ENCODE results near the gene RAB24. TPM values are rescaled to one million over a fixed set of nuclear protein-coding genes. Genes with fewer than 3 reads are reported as not detected.

The RAB24 gene
- total and polyA plus RNA-seq, 4 donors, result 15.5 to 58.9 (median 39.0) TPM

DNA sequence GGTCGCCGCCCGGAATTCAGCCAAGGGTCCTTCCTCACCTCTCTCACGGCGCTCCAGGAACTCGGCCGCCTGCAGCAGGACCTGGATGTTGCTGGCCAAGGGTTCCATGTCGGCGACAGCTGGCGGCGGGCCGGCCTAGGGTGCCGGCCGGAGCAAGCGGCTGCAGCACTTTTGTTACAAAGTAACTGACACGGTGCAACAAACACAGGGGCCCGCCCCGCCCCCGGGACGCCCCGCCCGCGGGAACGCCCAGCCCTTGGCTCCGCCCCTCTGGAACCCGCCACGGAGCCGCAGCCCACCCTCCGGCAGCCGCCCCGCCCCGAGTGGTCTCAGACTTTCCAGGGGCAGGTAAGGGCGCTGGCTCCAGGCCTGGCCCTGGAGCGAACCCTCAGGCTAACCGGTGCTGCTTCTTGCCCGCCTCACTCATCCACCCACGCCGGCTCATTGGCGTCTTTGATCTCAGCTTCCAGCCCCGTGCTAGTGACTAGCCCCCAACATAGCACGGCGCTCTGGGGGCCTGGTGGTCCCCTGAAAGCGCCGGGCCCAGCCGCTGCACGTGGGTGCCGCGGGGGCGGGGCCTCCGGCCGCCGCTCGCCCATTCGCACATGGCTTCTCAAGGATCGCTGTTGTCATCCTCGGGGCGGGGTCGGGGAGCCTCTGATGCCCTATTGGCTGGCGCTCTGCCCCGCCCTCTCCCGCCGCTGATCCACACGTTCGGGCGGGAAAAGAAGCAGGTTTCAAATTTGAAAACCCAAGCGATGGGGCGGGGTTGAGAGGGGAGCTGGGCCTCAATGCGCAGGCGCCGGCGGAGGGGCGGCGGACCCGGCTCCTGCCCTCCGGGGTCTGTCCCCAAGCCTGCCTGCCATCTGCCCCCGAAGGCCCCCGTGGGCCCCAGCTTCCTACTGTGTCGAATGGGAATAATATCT, 8.5 kb upstream of the RAB24 start, which contains the start of gene MXD3:
Gene MXD3 (minus strand): TSS at position 176 of the 926 bp plus-strand sequence. CDS start 68 bp downstream, at position 108.
- no peaks in the 10 kb centered on the region for H3K27me3 ChIP-seq (ENCODE audit: control insufficient read depth, insufficient read depth, low read length)
- peaks cover 54% of the 10 kb centered on the region for H3K4me1 ChIP-seq (ENCODE audit: control insufficient read depth, insufficient read depth, low read length)
- H3K4me3 ChIP-seq (ENCODE audit: low read depth, low read length), result peak within 1 kb of the TSS; percentile 69
- WGBS (ENCODE audit: insufficient coverage), result under 1% methylated on average over 77 of the region's 78 CpGs
- H3K36me3 ChIP-seq (ENCODE audit: control insufficient read depth, insufficient read depth, low read length), result peaks cover 30% of the 10 kb centered on the region
- DNase-seq (ENCODE audit: low read depth in 4 of 6, low spot score in 6 of 6), result peak; percentile 75 to 98 (median 90)
- peak within 1 kb of the TSS; percentile 25 for H3K27ac ChIP-seq (ENCODE audit: low read depth, low read length)
- no peaks in the 10 kb centered on the region for H3K9me3 ChIP-seq (ENCODE audit: control insufficient read depth, insufficient read depth, low read length)

DNA sequence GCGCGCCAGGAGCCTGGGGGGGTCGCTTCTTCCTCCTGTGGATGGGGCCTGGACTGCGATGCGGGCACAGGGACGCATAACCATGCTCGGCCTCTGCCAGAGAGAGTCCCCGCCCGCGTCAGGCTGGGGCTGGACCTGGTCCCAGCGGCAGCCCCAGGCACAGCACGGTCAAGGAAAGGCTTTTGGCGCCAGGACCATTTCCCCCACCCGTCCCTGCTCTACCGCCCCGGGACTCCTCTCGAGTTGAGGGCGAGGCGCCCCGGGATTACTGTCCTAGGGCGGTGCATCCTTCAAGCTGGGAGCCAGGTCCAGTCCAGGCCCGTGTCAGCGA, 7.8 kb upstream of the RAB24 start:
- Histone ChIP-seq H3K36me3 (ENCODE audit: control insufficient read depth, insufficient read depth, low read length) (peaks cover 36% of the 10 kb centered on the region), H3K4me1 (ENCODE audit: control insufficient read depth, insufficient read depth, low read length) (peaks cover 57% of the 10 kb centered on the region), H3K27ac (ENCODE audit: low read depth, low read length) (peak overlapping the region; percentile 25), H3K4me3 (ENCODE audit: low read depth, low read length) (peak overlapping the region; percentile 69), H3K27me3 (ENCODE audit: control insufficient read depth, insufficient read depth, low read length) (no peaks in the 10 kb centered on the region), H3K9me3 (ENCODE audit: control insufficient read depth, insufficient read depth, low read length) (no peaks in the 10 kb centered on the region)
- DNase-seq (ENCODE audit: low read depth in 4 of 6, low spot score in 6 of 6), result no peak
- WGBS (ENCODE audit: insufficient coverage), result under 1% methylated on average over 23 of the region's 23 CpGs

DNA sequence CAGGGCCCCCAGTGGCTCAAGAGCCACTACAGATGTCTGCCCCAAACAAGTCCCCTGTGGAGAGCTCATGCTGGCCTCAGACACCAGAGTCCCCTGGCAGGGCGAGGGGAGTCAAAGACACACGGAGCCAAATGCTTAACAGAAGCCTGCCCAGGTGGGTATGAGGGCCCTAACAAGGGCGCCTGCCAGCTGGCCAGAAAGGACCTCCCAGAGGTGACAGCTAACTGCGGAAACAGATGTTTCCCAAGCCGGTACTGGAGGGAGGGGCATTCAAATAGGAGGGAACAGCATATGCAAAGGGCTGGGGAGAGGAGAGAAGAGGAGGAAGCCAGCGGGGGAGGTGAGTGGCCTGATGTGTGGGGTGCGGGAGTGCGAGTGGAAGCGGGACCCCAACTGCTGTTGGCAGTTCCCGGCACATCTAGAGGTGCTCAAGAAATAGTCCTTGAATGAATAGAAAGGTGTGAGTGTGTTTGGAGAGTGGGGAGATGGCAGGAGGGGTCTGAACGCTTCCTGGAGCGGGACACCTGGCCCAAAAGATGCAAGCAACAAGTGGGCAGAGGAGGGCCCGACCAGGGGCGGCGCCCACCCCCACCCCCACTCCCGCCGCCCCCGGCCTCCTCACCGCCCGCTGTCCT, 7.4 kb upstream of the RAB24 start:
- WGBS (ENCODE audit: insufficient coverage), result 10% methylated on average over 14 of the region's 20 CpGs
- no peaks in the 10 kb centered on the region for H3K27me3 ChIP-seq (ENCODE audit: control insufficient read depth, insufficient read depth, low read length)
- peak overlapping the region; percentile 69 for H3K4me3 ChIP-seq (ENCODE audit: low read depth, low read length)
- DNase-seq (ENCODE audit: low read depth in 4 of 6, low spot score in 6 of 6), result no peak
- peaks cover 57% of the 10 kb centered on the region for H3K4me1 ChIP-seq (ENCODE audit: control insufficient read depth, insufficient read depth, low read length)
- no peaks in the 10 kb centered on the region for H3K9me3 ChIP-seq (ENCODE audit: control insufficient read depth, insufficient read depth, low read length)
- H3K36me3 ChIP-seq (ENCODE audit: control insufficient read depth, insufficient read depth, low read length), result peaks cover 41% of the 10 kb centered on the region
- H3K27ac ChIP-seq (ENCODE audit: low read depth, low read length), result no peak overlapping the region

DNA sequence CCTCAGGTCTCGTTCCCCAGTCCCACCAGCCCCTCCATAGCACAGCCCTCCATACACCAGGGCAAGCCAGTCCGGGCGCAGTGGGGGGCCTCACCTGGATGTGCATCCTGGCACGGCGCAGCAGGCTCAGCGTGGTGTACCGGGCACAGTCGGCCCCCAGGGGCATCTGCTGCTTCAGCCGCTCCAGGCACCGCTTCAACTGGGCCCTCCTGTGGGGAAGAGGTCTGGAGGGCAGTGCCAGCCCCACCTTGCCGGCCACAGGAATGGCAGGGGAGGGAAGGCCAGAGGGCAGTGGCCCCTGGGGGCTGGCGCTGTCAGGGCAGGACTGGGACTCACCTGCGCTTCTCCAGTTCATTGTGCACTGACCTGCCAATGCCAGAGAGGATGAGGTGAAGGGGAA, 6.8 kb upstream of the RAB24 start:
- H3K27ac ChIP-seq (ENCODE audit: low read depth, low read length), result no peak overlapping the region
- no peaks in the 10 kb centered on the region for H3K27me3 ChIP-seq (ENCODE audit: control insufficient read depth, insufficient read depth, low read length)
- no peak for DNase-seq (ENCODE audit: low read depth in 4 of 6, low spot score in 6 of 6)
- 84% methylated on average over 12 of the region's 13 CpGs for WGBS (ENCODE audit: insufficient coverage)
- H3K4me1 ChIP-seq (ENCODE audit: control insufficient read depth, insufficient read depth, low read length), result peaks cover 57% of the 10 kb centered on the region
- H3K36me3 ChIP-seq (ENCODE audit: control insufficient read depth, insufficient read depth, low read length), result peaks cover 45% of the 10 kb centered on the region
- no peak overlapping the region for H3K4me3 ChIP-seq (ENCODE audit: low read depth, low read length)
- no peaks in the 10 kb centered on the region for H3K9me3 ChIP-seq (ENCODE audit: control insufficient read depth, insufficient read depth, low read length)

DNA sequence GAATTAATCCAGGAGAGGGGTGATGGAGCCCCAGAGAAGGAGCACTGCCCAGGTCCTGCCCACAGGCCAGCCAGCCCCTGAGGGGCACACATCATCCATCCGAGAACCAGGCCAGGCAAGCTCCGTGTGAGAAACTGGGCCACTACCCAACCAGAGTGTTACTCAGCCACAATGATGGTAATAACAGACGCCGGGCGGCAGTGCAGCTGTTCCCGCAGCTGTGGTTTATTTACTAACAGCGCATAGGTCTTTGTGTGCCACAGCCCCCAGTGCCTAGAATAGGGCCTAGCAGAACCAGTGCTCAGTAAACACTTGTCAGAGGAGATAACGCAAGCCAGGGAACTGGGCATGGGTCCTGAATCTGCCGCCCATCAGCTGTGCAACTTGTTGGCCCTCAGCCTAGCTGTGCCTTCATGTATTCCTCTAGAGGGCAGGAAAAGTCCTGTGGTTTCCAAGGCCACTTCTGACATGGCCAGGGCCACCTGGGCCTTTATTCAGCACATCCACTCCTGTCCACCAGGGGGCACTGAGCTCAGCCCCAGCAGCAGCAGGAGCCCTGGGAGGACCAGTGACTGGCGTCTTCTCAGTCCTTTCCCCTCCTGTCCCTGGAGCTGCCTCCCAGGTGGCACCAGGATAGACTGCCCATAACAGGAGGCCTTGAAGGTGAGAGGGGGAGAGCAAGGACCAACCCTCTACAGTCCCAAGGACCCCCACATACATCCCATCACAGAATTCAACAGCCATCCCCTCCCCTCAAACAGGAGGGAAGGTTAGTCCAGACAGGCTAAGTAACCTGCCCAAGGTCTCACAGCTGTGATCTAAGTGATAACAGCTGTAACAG, 6.1 kb upstream of the RAB24 start:
- Histone ChIP-seq H3K27ac (ENCODE audit: low read depth, low read length) (no peak overlapping the region), H3K4me3 (ENCODE audit: low read depth, low read length) (no peak overlapping the region), H3K4me1 (ENCODE audit: control insufficient read depth, insufficient read depth, low read length) (peaks cover 60% of the 10 kb centered on the region), H3K36me3 (ENCODE audit: control insufficient read depth, insufficient read depth, low read length) (peaks cover 42% of the 10 kb centered on the region), H3K9me3 (ENCODE audit: control insufficient read depth, insufficient read depth, low read length) (no peaks in the 10 kb centered on the region), H3K27me3 (ENCODE audit: control insufficient read depth, insufficient read depth, low read length) (no peaks in the 10 kb centered on the region)
- DNase-seq (ENCODE audit: low read depth in 4 of 6, low spot score in 6 of 6), result peak in 2 of 6 donors; percentile 63 to 69
- WGBS (ENCODE audit: insufficient coverage), result 93% methylated on average over 9 of the region's 10 CpGs

DNA sequence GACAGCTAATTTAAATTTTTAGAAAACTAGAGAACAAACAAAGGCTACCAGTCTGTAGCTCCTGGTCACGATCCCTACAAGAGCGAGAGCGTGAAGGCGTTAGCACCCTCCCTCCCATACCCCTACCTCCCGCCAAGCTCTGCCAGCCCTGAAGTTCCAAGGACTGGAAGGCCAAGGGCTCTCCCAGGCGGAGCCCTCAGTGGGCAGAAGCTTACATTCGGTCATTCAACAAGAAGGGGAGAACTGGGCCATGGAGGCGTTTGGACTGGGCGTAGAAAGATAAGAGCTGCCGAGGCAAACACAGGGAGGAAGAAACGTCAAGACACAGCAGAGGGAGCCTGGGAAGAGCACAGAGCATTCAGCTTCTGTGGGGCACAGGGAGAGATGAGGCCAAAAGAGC, 5.2 kb upstream of the RAB24 start:
- 89% methylated on average over 11 of the region's 11 CpGs for WGBS (ENCODE audit: insufficient coverage)
- peaks cover 39% of the 10 kb centered on the region for H3K36me3 ChIP-seq (ENCODE audit: control insufficient read depth, insufficient read depth, low read length)
- H3K27me3 ChIP-seq (ENCODE audit: control insufficient read depth, insufficient read depth, low read length), result no peaks in the 10 kb centered on the region
- DNase-seq (ENCODE audit: low read depth in 4 of 6, low spot score in 6 of 6), result no peak
- peaks cover 65% of the 10 kb centered on the region for H3K4me1 ChIP-seq (ENCODE audit: control insufficient read depth, insufficient read depth, low read length)
- no peak overlapping the region for H3K27ac ChIP-seq (ENCODE audit: low read depth, low read length)
- H3K4me3 ChIP-seq (ENCODE audit: low read depth, low read length), result no peak overlapping the region
- no peaks in the 10 kb centered on the region for H3K9me3 ChIP-seq (ENCODE audit: control insufficient read depth, insufficient read depth, low read length)

DNA sequence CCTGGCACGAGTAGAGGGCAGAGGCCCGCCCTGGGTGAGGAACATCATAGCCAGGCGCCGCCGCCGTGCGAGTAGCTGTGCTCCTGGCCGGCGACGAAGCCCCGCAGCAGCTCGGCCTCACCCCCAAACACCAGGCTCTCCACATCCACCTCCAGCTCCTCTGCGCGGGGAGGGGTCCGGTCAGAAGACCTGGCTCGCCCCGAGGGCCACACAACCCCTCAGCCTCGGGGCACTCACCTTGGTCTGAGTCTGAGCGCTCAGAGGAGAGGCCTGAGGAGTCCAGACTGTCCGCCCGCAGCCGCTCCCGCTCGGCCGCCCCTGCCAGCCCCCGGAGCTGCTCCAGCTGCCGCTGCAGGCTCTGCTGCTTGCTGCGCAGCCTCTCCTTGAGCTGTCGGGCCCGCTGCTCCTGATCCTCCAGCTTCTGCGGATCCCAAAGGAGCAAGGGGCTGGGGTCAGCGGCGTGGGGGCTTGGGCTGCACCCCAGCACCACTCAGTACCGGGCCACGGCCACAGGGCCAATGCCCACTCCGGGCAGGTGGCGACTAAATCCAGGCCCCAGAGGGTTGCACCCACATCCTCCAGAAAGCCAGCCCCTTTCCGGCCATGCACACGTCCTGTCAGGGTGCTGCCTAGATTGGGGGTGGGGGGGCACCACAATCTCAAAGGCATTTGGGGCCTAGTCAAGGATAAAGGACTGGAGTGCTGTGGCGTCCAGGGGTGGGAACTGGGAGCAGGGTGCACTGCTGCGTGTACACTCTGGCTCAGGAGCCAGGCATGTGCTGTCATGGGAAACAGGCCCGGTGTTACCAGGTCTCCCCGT, 4.2 kb upstream of the RAB24 start:
- no peak overlapping the region for H3K4me3 ChIP-seq (ENCODE audit: low read depth, low read length)
- peaks cover 64% of the 10 kb centered on the region for H3K4me1 ChIP-seq (ENCODE audit: control insufficient read depth, insufficient read depth, low read length)
- WGBS (ENCODE audit: insufficient coverage), result 89% methylated on average over 40 of the region's 43 CpGs
- H3K27me3 ChIP-seq (ENCODE audit: control insufficient read depth, insufficient read depth, low read length), result no peaks in the 10 kb centered on the region
- H3K36me3 ChIP-seq (ENCODE audit: control insufficient read depth, insufficient read depth, low read length), result peaks cover 39% of the 10 kb centered on the region
- no peaks in the 10 kb centered on the region for H3K9me3 ChIP-seq (ENCODE audit: control insufficient read depth, insufficient read depth, low read length)
- DNase-seq (ENCODE audit: low read depth in 4 of 6, low spot score in 6 of 6), result no peak
- no peak overlapping the region for H3K27ac ChIP-seq (ENCODE audit: low read depth, low read length)

DNA sequence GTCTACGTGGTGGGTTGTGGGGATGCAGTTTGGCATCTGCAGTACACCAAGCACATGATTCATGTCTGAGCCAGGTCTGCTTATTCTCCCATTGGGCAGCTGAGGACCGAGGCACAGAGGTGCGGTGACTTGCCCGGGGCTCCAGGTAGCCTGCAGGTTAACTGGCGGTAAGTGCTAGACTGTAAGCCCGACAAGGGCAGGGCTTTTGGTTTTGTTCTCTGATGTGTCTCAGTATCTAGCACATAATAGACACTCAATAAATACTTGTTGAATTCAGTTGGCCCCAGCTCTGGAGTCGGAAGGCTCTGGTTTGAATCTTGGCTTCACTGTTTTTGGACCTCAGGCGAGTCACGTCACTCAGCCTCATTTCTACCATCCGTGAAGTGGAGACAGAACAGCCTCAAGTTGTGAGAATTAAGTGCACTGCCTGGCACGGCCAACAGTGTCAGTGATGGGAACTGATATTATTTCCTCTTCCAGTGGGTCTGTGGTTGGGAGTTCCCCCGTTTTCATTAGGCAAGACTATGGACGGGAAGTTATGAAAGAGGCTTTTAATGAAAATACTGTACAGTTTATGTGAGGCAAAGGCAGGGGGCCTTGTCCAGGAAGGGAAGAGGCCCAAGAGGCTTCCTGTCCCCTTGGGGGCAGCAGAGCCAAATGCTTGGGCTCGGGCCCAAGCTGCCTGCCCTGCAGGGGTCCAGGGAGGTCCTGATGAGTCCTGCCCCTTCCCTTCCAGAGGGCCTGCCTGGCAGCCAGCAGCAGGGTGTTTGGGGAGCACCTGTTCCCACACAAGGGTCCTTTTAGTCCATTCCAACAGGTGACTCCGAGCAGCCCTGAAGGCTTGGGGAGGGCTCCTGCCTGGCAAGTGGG, 3.4 kb upstream of the RAB24 start:
- peaks cover 45% of the 10 kb centered on the region for H3K36me3 ChIP-seq (ENCODE audit: control insufficient read depth, insufficient read depth, low read length)
- no peak for DNase-seq (ENCODE audit: low read depth in 4 of 6, low spot score in 6 of 6)
- H3K4me1 ChIP-seq (ENCODE audit: control insufficient read depth, insufficient read depth, low read length), result peaks cover 66% of the 10 kb centered on the region
- no peaks in the 10 kb centered on the region for H3K9me3 ChIP-seq (ENCODE audit: control insufficient read depth, insufficient read depth, low read length)
- no peak overlapping the region for H3K4me3 ChIP-seq (ENCODE audit: low read depth, low read length)
- no peak overlapping the region for H3K27ac ChIP-seq (ENCODE audit: low read depth, low read length)
- no peaks in the 10 kb centered on the region for H3K27me3 ChIP-seq (ENCODE audit: control insufficient read depth, insufficient read depth, low read length)
- WGBS (ENCODE audit: insufficient coverage), result 75% methylated on average over 8 of the region's 15 CpGs

All from spinal cord (tissue), 10 donors.